NCI-H2196 (cell line): ENCODE data around the gene MGAT4A.

Experiments used
- DNase-seq: peaks from one replicate; lab custom pipeline; 2025; ENCODE audit not compliant: unreplicated experiment; lab: John Stamatoyannopoulos, UW

The MGAT4A gene

GRCh38 chr2:98731041-98731893 is at the start of gene MGAT4A:
Gene MGAT4A, minus strand, starts transcription at chr2:98731132. Its CDS starts 4,800 bp downstream, at chr2:98726332.
- peak; percentile 65 for DNase-seq

- no peak for DNase-seq
Measured at GRCh38 chr2:98778741-98779483, 48.0 kb upstream of the MGAT4A start.

- no peak for DNase-seq
Measured at GRCh38 chr2:98778151-98778550, 47.2 kb upstream of the MGAT4A start.

- DNase-seq: no peak
Measured at GRCh38 chr2:98777710-98778109, 46.8 kb upstream of the MGAT4A start.

DNA sequence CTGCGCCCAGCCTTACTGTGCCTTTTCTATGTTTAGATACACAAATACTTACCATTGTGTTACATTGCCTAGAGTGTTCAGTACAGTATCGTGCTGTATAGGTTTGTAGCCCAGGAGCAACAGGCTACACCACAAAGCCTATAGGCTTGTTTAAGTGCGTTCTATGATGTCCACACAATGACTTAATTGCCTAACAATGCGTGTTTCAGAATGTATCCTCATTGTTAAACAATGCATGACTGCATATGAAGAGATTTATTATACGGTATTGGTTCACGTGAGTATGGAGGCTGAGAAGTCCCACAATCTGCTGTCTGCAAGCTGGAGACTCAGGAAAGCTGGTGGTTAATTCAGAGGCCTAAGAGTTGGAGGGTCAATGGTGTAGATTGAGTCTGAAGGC is 46.1 kb upstream of the MGAT4A start:
- DNase-seq: no peak

DNA sequence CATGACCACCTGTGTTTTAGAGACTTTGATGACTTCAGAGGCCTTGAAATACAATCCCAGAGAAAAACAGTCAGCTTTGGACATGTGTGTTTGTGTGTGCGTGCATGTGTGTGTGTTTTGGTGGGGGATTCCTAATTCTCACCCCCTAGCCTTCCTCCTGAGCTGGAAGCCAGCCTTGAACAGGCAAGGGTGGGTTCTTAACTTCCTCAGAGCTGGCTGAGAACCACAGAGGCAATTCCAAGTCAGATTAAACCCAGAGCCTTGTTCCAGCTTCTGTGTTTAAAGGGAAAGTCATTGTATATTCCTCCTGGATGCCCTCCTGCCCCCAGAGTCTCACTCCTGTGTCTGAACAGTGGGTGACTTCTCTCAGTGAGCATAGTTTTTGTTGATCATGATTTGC is 45.2 kb upstream of the MGAT4A start:
- DNase-seq: no peak

DNA sequence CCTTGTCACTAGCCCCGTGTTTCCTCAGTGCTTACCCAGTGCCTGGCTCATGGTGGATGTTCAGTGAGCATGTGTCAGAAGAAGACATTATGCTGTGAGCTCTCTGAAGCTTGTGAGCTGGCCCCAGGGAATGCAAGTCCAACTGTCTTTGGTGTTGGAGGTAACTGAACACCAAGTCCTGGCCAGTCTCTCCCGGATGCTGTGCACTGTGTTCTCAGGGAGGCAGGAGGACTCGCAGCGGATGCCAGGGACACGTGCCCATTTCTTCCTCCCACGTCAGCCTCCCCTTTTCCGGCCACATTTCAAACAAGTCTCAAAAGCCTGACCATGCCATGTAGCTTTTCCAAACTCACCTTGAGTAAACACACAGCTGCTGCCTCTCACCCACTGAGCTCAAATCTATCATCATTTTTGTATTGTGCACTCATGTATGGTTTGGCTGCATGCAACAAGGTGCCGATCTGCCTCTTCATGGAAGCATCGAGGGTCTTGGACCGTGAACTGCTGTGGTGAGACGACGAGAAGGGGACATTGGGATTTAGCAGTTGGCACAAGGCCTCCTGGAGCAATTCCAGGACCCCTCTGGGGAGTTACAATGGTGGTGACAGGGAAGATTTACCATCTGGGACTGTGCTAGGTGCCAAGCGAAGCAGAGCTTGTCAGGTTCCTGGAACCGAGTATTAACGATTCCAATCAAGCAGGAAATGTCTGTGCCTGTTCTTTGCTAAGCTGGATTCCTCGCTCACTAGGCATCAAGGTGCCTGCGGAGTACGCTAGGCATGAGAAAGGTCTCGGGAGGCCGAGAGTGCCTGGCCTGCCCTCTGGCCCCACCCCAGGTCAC is 44.4 kb upstream of the MGAT4A start:
- peak; percentile 86 for DNase-seq

GRCh38 chr2:98773907-98774306 is 43.0 kb upstream of the MGAT4A start:
- no peak for DNase-seq

DNA sequence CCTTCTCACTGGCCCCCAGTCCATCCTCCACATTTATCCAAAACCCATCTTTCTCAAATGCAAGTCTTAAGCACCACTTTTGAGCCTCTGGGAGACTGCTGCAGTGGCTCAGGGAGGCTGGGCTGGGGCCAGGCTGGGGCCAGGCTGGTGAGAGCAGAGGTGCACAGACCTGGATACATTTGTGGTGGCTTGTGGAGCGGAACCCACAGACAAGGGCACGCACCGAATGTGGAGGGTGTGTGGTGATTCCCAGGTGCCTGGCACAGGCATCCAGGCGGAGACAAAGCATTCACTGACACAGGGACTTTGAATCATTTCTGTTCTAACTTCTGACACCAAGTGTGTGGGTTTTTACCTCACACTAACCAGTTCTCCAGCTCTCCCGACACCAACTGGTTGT is 42.2 kb upstream of the MGAT4A start:
- DNase-seq: no peak

GRCh38 chr2:98772536-98772935 is 41.6 kb upstream of the MGAT4A start:
- DNase-seq: no peak

GRCh38 chr2:98771721-98772524 is 41.0 kb upstream of the MGAT4A start:
- no peak for DNase-seq

- no peak for DNase-seq
Measured at GRCh38 chr2:98771264-98771663, 40.3 kb upstream of the MGAT4A start.

DNA sequence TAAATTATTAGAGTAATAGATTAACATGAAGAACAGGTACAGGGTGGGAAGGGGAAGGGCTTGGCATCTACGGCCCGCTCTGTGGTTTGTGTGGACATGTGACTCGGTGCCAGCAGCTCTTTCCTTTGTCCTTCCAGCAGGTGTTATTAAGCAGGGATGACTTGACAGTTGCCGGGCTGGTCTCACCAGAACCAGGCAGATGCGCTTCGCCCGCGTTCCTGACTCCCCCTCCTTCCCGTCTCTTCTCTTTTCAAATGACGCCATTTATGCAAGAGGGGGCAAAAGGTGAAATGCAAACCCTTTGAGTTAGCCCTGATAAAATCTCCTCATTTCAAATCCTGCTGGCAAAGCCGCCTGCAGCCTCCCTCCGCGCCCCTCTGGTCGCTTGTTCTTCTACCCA is 38.9 kb upstream of the MGAT4A start:
- DNase-seq: peak; percentile 94

DNA sequence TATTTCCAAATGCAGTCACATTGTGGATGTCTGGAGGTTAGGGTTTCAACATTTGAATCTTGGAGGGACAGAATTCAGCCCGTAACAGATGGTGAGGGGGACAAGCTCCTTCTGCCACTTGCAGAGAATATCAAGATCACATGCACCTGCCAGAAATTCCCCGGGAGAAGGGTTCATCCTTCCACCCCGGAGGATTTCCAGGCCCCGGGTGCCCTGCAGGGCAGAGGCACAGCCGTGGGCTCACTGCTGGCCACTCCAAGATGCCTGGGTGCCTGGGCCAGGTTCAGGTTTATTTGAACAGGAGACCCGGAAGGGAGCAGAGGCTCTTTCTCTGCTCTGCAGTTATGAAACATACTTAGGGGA is 38.2 kb upstream of the MGAT4A start:
- DNase-seq: no peak

DNA sequence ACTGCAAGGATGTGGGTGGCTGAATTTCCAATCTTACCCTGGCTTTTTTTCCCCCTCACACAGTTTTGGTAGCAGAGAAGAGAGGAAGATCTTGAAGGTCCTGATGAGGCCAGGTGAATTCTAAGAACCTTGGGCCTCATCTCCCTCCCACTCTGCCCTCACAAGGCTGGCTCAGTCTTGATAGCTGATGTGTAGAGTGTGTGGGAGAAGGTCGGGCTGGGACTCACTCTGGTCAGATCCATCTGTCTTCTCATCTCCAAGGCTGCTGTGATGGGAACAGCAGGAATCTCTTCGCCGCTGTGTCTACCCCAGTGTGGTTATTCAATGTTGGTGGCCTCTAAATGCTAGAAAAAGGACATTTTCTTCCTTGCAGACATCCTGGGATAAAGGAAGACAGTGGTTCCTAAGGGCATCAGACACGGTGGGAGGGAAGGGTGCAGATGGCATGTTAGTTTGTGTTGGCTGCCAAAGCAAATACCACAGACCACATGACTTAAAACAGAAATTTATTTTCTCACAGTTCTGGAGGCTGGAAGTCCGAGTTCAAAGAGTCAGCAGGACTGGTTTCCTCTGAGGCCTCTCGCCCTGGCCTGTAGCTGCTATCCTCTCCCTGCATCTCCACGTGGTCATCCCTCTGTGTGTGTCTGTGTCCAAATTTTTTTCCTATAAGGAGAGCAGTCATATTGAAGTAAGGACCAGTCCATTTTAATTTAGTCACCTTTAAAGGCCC is 37.6 kb upstream of the MGAT4A start:
- DNase-seq: peak; percentile 74

DNA sequence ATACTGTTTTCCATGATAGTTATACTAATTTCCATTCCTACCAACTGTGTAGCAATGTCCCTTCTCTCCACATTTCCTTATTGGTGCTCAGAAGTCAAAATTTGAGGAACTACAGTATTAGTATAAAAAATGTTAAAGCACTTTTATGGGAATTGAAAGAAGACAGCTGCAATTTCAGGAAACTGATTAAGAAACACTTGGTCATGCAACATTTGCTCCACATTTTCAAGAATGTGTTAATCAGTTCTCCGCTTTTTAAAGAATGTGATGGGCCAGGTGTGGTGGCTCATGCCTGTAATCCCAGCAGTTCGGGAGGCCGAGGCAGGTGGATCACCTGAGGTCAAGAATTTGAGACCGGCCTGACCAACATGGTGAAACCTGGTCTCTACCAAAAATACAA is 33.6 kb upstream of the MGAT4A start:
- DNase-seq: no peak

GRCh38 chr2:98763209-98763951 is 32.4 kb upstream of the MGAT4A start:
- DNase-seq: no peak

DNA sequence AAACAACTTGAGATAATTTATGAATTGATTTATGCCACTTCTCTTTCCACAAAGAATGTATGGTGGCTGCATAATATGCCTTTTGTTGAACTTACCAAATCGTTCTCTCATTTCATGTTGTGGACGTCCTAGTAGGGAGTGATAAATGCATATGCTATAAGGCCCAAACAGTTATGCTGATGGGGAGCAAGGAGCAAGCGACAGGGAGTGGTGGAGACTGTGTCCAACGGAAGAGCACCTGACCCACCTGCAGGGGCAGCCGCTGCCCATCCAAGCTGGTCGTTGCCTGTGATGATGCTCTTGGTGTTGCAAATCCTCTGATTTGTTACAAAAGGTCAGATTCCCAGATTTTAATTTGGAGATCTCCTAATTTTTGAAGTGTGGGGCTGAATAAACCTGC is 31.0 kb upstream of the MGAT4A start:
- DNase-seq: no peak

- peak; percentile 27 for DNase-seq
Measured at GRCh38 chr2:98761267-98761781, 30.4 kb upstream of the MGAT4A start.
